GM21423 (cell line): ENCODE measurements around the gene RRM2.

Experiments used
- ATAC-seq: cut with Tn5 transposase; IDR thresholded peaks from one replicate; pipeline ENCODE4 v1.9.1; 2021; ENCODE audit warnings: mild to moderate bottlenecking, moderate library complexity; ENCODE audit not compliant: unreplicated experiment

Gene RRM2

GRCh38 chr2:10148268-10148667 is 25.7 kb downstream of the RRM2 start:
- ATAC-seq, result no peak

- no peak for ATAC-seq
Measured at GRCh38 chr2:10149635-10150034, 27.1 kb downstream of the RRM2 start.

GRCh38 chr2:10150436-10150835 is 27.9 kb downstream of the RRM2 start:
- no peak for ATAC-seq

GRCh38 chr2:10151462-10151861 is 28.9 kb downstream of the RRM2 start:
- no peak for ATAC-seq

GRCh38 chr2:10157293-10157692 is 34.8 kb downstream of the RRM2 start:
- ATAC-seq, result no peak

- no peak for ATAC-seq
Measured at GRCh38 chr2:10158681-10159080, 36.1 kb downstream of the RRM2 start.

- no peak for ATAC-seq
Measured at GRCh38 chr2:10159086-10159485, 36.5 kb downstream of the RRM2 start.

- ATAC-seq, result no peak
Measured at GRCh38 chr2:10159581-10160131, 37.1 kb downstream of the RRM2 start.

GRCh38 chr2:10160203-10160955 is 37.8 kb downstream of the RRM2 start:
- ATAC-seq, result no peak

GRCh38 chr2:10161206-10161931 is 38.8 kb downstream of the RRM2 start:
- ATAC-seq, result no peak

- no peak for ATAC-seq
Measured at GRCh38 chr2:10161961-10162441, 39.5 kb downstream of the RRM2 start.

GRCh38 chr2:10162586-10163497 is 40.3 kb downstream of the RRM2 start:
- no peak for ATAC-seq

GRCh38 chr2:10163498-10164486 is 41.3 kb downstream of the RRM2 start:
- ATAC-seq, result no peak

GRCh38 chr2:10164601-10165000 is 42.1 kb downstream of the RRM2 start:
- ATAC-seq, result no peak

- ATAC-seq, result no peak
Measured at GRCh38 chr2:10165282-10165681, 42.7 kb downstream of the RRM2 start.

- no peak for ATAC-seq
Measured at GRCh38 chr2:10165861-10166675, 43.5 kb downstream of the RRM2 start.

GRCh38 chr2:10166676-10167292 is 44.2 kb downstream of the RRM2 start:
- ATAC-seq, result no peak

- ATAC-seq, result no peak
Measured at GRCh38 chr2:10167316-10167715, 44.8 kb downstream of the RRM2 start.
